GM19467 (cell line): ENCODE results near the gene ZNF639.

Experiments
- ATAC-seq: cut with Tn5 transposase; IDR thresholded peaks from one replicate; pipeline ENCODE4 v1.9.1; 2021; ENCODE audit warnings: mild to moderate bottlenecking, moderate library complexity; ENCODE audit not compliant: unreplicated experiment

Gene ZNF639

DNA sequence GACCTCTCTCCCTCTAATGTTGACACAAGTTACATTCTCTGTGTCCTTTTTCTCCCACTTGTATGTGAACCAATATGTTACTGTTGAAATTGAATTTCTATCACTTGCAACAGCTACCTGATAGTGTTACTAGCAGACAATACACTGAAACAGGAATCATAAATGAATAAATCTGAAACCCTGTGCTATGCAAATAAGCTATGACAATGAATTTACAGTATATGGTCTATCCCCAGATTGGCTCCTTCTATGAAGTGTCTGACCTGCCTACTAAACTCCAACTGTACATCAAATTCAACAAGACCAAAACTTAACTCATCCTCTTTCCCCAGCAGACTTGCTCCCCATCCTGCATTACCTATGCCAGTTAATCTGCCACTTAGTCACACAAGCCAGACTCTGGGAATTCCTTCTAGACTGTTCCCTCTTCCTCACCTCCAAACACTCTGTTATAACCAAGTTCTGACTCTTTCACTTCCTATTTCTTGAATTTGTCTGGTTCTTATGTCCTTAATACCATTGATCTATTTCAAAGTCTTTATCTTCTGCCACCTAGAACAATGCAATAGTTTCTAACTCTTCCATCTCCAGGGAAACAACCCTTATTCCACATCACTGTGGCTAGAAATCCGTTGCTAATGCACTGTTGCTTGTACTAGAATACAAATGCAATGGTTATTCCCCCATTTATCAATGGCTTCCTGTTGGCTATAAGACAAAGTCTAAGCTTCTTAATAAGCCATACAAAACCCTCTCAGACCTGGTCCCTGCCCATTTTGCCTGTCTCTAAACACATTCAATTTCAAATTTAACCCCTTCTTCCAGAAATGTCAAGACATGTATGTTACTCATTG is 13.4 kb upstream of the ZNF639 start:
- ATAC-seq = peak; percentile 80

DNA sequence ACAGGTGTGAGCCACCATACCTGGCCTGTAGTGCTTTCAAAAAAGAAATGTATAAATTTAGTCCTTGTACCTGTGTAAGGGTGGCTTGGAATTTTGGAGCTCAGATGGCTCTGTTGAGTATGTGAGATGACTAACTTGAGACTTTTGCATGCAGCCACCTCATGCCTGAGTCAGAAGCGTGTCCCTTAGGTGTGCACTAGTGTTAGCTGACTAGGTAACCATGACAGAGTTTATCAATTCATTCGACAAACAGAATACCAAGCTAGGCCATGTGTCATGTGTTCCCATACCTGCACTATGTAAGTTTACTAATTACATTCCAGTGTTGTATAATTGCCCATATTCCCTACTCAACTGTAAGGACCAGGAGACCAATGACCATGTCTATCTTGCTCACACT is 4.0 kb upstream of the ZNF639 start:
- no peak for ATAC-seq

DNA sequence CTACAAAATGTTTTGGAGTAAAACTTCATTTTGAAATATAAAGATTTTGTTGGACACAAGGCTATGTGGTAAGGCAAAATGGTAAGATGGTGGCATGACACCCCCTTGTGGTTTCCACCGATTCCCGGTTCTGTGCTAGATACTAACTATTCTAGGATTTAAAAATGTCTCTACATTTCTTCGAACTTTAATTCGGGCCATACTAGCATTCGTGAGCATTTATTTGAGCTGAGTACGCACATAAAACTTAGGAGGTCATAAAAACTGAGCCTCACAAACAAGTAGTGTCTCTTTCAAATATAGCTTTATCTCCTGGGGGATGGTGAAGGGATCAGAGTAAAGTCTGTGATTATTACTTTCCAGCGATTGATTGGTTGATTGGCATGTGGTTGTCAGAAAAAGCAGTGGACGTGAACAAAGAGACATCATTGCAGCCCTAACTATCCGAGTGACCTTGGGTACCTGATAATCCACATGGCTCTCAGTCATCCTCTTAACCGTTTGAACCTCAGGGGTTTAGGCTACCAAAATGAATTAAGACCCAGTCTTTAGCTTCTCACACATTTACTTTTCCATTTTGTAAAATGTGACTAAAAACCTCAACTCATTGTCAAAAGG is 1.1 kb upstream of the ZNF639 start:
- ATAC-seq = no peak

DNA sequence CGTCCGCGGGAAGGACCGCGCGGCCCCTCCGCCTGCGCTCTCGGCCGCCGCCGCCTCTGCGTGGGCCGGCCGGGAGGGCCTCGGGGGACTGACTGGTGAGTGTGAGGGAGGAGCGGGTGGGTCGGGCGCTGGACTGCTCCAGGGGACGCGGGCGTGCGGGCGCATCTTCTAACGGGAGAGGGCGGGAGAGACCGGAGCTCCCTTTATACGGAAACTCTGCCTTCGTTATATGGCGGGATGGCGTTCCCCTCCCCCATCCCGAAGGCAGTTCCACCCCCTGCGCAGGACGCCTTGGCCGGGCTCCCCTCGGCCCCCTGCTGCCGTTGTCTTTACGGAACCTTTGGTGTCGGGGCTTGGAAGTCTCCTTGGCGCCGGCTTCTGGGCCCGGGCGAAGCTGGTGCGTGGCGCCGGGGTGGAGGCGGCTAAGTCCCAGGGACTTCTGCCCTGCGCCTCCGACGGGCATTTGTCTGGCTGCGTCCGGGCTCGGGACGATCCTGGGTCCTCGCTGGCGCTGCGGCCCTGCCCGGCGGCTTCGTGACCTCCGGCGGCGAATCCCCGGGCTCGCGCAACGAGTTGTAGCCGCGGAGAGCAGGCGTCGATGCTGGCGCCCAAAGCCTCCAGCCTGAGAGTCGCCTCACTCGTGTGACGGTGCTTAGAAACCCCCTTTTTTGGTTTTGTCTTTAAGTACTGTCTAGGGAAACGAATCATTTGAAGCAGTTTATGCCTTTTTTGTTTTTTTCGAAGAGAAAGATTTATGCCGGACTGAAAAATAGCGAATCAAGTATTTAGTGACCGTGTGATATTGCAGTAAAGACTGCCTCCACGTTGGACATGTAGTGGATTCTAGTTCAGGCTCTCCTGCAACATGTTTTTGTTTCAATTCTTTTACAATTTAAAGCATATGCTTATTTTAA is 623 bp downstream of the ZNF639 start:
- ATAC-seq = peak; percentile 35

DNA sequence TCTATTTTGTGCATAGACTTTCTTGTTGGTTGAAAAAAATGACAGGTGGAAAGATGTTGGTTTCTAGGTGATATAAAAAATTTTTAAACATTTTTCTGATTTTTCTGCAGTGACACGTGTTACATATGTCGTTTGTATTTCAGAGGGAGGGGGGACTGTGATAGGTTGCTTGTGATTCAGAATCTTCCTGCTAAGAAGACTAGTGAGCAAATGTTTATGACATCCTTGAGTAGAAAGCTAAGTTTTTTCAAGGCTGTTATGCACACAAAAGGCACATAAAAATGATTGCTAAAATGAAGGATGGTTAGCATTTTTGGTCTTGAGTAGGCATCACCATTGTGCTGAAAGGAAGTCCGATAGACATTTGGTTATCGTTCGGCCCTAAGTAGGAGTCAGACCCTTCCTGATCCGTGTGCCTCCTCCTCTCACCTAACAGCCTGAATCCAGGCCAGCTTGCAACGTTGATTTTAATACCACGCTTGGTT is 1.5 kb downstream of the ZNF639 start:
- no peak for ATAC-seq

DNA sequence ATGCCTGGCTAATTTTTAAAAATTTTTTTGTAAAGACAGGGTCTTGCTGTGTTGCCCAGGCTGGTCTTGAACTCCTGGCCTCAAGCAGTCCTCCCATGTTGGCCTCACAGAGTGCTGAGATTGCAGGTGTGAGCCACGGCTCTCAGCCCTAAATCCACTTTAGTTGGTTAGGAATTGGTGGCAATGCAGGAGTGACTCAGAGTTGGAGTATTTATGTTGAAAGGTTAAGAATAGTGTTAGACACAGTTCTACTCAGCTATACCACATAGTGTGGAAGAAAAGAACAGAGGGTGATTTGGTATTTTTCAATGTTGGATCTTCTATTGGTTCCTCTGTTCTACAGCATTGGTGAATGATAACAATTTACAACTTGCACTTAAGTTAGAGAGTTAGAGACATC is 7.6 kb downstream of the ZNF639 start:
- ATAC-seq = no peak

DNA sequence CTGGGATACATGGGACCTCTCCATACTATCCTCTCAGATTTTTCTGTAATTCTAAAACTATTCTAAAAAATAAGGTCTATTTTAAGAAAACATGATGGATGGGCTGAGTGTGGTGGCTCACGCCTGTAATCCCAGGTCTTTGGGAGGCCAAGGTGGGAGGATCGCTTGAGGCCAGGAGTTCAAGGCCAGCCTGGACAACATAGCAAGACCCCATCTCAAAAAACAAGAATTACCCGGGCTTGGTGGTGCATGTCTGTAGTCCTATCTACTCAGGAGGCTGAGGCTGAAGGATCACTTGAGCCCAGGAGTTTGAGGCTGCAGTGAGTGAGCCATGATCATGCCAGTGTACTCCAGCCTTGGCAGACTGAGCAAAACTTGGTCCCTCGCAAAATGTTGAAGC is 9.4 kb downstream of the ZNF639 start:
- ATAC-seq = no peak

DNA sequence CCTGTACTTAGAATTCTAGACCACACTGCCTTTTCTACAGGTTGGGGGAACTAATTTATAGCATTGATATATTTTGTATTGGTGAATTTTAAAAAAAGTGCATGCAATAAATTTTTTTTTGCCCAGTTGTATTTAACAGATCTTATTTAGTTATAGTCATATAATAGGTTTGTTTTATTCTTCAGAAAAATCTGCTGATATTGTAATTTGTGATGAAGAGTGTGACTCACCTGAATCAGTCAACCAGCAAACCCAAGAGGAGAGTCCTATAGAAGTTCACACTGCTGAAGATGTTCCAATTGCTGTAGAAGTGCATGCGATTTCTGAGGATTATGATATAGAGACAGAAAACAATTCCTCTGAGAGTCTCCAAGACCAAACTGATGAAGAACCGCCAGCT is 10.3 kb downstream of the ZNF639 start:
- no peak for ATAC-seq

DNA sequence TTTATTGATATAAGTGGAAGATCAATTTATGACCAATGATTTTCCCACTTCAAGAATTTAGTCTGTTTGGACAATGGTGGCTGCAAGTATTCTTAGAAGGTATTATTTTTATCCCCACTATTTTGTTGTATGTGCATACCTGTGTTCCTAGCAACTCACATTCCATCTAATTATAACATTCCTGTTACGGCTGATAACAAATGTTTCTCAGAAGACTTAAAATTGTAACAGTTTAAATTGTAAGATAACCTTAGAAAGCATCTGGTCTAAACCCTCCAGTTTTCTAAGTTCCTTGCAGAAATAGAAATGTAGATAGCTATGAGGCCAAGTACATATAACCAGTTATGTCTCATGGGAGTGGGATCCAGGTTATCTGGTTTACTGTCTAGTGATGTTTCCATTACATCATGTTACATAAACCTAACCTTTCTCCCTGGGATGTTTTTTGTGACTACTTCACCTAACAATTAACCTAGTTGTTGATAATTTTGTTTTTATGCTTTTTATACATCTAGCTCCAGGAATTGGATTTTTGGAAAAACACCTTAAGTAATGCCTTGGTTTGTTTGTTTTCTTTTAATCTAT is 13.6 kb downstream of the ZNF639 start:
- ATAC-seq = no peak

DNA sequence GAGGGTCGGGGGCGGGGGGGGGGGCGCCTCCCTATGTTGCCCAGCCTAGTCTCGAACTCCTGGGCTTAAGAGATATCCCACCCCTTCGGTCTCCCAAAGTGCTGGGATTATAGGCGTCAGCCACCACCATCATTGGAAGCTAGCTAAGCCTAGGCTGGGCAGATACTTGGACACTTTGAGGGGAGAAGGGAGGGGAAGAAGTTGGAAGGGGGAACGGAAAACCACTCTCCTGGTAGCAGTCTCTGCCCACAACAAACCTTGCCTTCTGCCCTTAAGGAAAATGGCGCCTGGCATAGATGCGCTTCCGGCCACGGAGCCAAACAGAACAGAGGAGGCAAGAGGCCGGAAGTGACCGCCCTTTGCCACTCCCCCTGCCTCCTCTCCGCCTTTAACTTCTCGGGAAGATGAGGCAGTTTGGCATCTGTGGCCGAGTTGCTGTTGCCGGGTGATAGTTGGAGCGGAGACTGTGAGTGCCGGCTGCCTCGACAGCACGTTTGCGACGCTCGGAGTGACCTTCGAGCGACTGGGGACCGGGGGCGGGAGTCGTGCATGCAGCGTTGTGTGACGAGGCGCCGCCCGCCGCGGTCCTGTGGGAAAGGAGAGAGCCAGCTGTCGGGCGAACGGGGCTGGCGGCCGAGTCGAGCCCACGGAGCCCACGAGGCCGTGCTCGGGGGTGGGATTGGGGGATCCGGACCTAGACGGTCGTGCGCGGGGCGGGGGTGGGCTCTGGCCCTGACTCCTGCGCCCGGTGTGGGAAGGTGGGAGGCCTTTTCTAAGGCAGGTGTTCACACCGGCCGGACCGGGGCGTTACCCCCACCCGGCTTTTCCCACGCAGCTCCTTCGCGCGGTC is 24.7 kb downstream of the ZNF639 start, which contains the start of gene MFN1:
TSS of gene MFN1 (plus strand) at position 365 of the 850 bp plus-strand sequence. CDS start 1,143 bp downstream, outside the sequence.
- ATAC-seq = peak; percentile 95

DNA sequence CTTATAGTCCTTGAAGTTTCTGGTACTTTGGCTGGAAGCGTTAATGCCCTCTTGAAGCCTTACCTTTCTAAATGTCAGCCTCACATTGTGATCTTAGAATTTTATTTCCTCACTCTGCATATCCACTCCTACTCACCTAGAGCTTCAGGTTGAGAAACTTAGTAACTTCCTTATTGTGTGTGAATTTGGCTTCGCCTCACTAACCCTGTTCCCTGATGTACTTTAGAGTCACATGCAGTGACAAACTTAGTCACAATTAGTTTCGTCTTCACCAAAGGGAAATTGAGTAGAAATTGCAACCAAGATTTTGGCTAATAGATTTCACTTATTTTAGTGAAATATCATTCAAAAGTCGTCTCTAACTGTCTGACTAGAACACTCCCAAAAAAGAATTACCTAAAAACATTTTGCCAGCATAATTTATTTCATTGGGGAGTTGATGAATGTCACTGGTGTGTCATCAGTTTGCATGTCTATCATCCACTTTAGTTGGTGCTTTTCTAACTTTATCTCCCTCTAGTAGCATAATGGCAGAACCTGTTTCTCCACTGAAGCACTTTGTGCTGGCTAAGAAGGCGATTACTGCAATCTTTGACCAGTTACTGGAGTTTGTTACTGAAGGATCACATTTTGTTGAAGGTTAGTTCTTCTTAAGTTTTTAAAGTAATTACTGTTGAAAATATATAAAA is 25.6 kb downstream of the ZNF639 start:
- peak; percentile 44 for ATAC-seq

DNA sequence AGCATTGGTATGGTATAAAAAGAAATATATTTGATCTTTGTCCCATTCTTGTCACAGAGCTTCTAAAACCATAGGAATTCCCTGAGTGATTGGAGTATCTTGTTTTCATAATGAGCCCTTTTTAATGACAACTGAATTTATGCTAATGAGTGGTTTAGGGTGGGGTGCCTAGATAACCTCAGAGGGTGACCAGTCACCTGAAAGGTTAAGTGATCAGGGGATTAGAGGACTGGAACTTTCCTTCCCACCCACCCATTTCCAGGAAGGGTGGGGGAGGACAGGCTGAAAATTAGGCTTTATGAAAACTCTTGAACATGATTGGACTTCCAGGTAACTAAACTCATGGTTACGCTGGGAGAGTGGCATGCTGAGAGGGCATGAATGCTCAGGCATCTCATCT is 33.2 kb downstream of the ZNF639 start:
- ATAC-seq = no peak

DNA sequence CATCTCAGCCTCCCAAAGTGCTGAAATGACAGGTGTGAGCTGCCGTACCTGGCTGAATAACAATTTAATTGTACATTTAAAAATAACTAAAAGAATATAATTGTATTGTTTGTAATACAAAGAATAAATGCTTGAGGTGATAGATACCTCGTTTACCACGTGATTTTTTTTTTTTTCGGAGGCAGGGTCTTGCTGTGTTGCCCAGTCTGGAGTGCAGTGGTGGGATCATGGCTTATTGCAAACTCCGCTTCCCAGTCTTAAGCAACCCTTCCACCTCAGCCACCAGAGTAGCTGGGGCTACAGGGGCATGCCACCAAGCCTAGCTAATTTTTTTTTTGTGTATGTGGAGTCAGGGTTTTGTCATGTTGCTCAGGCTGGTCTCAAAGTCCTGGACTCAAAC is 40.5 kb downstream of the ZNF639 start:
- ATAC-seq = no peak

DNA sequence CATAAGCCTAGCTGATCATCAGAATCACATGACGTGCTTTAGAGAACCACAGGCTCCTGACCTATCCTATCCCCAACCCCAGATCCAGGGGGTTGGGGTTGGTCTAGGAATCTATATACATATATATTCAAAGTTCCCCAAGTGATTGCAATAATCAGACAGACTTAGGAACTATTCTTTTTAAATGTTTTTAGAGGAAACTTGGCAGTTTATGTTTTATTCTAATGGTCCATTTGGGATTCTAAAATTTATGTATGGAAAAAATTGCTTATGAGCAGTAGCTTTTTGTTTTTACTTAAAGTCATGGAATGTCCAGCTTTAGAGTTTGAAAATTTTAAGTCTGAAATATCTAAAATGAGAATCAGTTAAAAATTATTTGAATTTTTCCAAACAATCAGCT is 46.8 kb downstream of the ZNF639 start:
- no peak for ATAC-seq

DNA sequence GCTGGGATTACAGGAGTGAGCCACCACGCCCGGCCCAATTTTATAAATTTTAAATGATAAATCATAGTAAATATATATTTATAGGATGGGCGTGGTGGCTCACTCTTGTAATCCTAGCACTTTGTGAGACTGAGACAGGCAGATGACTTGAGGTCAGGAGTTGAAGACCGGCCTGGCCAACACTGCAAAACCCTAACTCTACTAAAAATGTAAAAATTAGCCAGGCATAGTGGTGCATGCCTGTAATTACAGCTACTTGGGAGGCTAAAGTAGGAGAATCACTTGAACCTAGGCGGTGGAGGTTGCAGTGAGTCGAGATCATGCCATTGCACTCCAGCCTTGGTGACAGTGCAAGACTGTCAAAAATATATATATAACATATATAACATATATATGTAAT is 51.1 kb downstream of the ZNF639 start:
- no peak for ATAC-seq

DNA sequence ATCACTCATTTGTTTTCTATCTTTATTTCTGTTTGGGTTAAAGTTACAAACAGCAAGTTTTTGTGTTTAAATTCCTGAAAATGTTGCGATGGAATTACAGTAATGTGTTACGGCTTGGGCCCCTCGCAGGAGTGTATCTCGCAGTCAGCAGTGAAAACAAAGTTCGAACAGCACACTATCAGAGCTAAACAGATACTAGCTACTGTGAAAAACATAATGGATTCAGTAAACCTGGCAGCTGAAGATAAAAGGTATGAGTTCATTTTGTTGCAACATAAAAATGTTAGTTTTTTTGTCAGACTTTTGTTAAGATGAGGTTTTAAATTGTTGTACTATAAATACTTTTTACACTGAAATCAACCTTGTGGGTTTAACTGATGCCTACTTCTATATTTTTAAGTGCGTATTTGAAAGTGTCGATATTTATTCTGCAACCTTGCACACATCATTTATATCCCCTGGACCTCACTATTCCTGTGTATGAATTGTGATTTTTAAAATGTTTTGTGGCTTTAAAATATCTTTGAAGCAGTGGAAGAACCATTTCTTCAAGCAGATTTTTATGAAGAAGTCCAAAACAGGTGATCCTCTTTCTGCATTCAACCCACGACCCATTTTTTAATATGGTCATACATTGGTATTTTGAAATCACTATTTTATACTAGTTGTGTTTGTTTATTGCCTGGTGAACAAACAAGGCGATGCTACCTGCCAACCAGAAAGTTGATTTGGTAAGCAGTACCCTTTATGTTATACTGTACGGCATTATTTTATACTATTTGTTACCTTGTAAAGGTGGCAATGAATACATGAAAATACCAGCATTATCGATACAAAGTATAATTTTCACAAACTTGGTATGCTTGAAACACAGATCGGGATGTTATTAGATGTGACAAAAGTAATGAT is 52.5 kb downstream of the ZNF639 start:
- no peak for ATAC-seq

DNA sequence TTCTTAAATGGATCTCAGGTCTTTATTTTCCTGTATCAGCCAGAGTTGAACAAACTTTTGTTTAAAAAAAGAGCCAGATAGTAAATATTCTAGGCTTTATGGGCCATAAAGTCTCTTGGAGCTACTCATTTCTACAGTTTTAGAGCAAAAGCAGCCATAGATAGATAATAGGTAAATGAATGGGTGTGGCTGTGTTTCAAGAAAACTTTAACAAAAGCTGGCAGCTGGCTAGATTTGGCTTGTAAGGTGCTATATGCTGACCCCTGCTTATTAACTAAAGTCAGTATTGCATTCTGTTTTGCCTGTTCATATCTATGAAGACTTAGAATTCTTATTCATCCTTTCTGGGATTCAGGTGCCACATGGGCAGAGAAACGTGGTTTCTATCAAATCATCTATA is 53.6 kb downstream of the ZNF639 start:
- no peak for ATAC-seq
